OCI-LY3 (cell line): ENCODE results near the gene ICAM5.

Experiments used
- EZH2phosphoT487 ChIP-seq: fragments of 200-600 bp; shearing (Covaris generic); IDR thresholded peaks from 2 replicates; pipeline ENCODE4 v1.6.1; 2018; ENCODE audit warnings: antibody characterized with exemption, mixed run types, low read depth
- TF ChIP-seq, protein P1 (sequence below): fragments of 200-600, 300-600 bp; sonication (generic); IDR thresholded peaks from 2 replicates; pipeline ENCODE4 v1.5.1; 2014; ENCODE audit warnings: antibody characterized with exemption, low read length, low read depth

DNA sequence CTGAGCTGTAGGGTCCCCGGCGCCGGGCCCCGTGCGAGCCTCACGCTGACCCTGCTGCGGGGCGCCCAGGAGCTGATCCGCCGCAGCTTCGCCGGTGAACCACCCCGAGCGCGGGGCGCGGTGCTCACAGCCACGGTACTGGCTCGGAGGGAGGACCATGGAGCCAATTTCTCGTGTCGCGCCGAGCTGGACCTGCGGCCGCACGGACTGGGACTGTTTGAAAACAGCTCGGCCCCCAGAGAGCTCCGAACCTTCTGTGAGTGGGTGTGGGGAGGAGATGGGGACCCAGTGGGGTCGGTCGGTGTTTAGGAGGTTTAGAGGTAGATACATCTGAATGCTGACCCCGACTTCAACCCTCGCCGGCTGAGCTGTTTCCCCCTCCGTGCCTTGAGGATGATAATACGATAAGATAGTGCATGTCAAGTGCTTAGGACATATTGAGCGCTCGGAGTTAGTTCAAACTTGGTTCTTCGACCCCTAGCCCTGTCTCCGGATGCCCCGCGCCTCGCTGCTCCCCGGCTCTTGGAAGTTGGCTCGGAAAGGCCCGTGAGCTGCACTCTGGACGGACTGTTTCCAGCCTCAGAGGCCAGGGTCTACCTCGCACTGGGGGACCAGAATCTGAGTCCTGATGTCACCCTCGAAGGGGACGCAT, 1.9 kb downstream of the ICAM5 start:
- TF ChIP-seq, protein P1, sequence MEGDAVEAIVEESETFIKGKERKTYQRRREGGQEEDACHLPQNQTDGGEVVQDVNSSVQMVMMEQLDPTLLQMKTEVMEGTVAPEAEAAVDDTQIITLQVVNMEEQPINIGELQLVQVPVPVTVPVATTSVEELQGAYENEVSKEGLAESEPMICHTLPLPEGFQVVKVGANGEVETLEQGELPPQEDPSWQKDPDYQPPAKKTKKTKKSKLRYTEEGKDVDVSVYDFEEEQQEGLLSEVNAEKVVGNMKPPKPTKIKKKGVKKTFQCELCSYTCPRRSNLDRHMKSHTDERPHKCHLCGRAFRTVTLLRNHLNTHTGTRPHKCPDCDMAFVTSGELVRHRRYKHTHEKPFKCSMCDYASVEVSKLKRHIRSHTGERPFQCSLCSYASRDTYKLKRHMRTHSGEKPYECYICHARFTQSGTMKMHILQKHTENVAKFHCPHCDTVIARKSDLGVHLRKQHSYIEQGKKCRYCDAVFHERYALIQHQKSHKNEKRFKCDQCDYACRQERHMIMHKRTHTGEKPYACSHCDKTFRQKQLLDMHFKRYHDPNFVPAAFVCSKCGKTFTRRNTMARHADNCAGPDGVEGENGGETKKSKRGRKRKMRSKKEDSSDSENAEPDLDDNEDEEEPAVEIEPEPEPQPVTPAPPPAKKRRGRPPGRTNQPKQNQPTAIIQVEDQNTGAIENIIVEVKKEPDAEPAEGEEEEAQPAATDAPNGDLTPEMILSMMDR, result no peak
- TF ChIP-seq EZH2phosphoT487, result no peak
